Stimulated activated CD8-positive, alpha-beta memory T cell treated with anti-CD3 and anti-CD28 coated beads, Interleukin-4, amount 100 ng/mL, for 4 hours (primary cell): ENCODE measurements around the gene SLC22A14.

Experiments
- DNase-seq, 2 donors: peaks; one replicate each; pipeline ENCODE4 v3.0.0-alpha.2; 2020; ENCODE audit warnings: low read depth in 2 of 2, low spot score in 1 of 2

Gene SLC22A14

DNA sequence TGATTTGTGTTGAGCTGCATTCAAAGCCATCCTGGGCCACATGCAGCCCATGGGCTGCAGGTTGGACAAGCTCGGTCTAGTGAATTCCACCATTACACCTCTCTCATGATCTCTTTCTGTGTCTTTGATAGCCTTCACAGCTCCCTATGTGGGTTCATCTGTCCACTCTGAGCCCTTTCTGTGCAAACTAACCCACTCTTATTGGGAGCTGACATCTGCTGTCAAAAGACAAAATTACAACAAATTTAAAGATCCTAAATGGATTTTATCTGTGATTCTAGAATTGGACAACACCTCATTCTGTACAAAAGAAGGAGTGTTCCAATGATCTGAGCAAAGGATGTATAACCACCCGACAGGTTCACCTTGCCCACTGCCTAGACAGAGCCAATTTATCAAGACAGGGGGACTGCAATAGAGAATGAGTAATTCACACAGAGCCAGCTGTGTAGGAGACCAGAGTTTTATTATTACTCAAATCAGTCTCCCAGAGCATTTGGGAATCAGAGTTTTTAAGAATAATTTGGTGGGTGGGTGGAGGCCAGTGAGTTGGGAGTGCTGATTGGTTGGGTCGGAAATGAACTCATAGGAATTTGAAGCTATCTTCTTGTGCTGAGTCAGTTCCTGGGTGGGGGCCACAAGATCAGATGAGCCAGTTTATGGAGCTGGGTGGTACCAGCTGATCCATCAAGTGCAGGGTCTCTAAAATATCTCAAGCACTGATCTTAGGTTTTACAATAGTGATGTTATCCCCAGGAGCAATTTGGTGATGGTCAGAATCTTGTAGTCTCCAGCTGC is 61.9 kb downstream of the SLC22A14 start:
- DNase-seq: no peak

DNA sequence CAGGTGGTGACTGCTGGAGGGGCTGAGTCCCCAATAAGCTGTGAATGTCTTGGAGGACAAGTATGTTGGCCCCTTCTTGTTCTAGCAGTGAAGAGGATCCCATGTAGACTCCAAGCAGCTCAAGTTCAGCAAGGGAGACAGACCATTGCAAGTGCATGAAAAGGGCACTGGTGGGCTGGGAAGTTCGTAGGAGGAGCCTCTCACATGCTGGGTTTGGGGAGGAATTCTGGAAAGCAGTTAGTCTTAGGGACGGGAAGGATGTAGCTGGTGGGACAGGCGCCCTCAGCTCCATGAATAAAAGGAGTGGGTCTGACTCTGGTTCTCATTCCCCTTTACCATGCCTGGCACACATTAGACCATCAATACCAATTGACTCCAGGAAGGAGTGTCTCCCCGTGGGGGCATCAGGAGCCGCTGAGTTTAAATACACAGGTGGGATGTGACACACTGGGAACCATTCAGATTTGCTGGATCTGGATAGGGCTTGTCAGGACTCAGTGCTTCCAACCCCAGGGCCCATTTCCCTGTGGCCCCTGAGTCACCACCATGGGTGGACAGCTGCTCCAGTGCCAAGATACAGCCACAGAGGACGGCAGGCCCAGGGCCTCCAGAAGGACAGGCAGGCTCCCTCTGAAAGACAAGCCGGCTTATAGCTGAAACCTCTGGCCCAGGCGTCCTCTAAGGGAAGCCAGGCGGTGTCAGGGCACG is 63.9 kb downstream of the SLC22A14 start:
- DNase-seq: no peak

DNA sequence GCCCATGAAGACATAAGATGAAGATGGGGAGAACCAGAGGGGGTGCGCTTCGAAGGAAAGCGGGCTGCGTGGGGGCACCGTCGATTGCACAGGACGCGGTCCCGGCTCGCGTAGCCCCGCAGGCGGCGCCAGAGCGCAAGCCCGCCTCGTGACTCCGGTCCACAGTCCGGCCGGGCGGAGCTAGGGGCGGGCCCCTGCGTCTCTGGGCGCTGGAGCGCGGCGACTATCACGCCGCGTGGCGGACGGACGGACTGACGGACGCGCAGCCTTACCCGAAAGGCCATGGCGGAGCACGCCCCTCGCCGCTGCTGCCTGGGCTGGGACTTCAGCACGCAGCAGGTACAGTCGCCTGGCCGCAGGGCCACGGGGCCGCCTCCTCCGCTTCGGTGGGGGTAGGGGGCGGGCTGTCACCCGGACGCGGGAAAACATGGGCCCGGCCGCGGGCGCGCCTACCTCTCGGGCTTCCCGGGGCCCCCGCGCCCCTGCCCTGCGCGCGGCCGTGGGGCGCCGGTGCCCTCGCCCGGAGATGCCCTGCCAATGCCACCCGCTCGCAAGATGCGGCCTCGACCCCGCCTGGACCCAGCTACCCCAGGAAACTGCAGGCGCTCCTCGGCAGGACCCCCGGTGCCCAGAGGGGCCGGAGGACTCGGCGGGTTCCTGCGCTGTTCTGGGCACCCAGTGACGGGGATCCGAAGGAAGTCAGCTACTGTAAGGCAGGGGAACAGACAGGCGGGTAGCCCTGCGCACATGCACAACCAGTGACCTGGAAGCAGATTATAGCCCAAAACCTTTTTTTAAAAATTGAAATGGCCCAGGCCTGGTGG is 64.7 kb downstream of the SLC22A14 start, which contains the start of gene XYLB:
TSS of gene XYLB (plus strand) at position 199 of the 824 bp plus-strand sequence. CDS start at position 283, 84 bp downstream.
- DNase-seq: peak; percentile 31 to 45

DNA sequence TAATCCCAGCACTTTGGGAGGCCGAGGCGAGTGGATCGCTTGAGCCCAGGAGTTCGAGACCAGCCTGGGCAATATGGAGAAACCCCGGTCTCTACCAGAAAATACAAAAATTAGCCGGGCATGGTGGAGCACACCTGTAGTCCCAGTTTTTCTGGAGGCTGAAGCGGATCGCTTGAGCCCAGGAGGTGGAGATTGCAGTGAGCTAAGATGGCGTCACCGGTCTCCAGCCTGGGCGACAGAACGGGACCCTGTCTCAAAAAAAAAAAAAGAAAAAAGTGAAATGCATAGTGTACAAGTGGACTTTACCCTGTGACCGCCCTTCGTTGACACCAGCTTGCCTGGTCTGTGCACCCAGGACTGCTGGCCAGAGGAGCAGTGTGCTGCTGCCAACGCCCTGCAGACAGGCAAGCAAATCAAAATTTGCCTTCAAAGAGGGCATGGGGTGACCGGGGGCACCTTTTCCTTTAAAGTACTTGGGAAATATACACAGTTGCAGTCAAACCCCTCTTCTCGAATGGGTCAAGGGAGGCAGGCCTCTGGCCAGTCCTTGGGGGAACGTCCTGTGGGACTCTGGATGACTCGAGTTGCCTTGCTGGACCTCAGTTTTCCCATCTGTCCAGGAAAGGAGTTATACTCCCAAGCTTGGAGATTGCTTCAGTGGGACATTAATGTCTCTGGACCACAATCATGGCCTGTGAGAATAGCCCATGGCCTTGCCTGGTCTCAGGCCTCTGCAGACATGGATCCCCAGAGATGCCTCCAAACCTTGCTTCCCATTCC is 65.5 kb downstream of the SLC22A14 start:
- DNase-seq: no peak

DNA sequence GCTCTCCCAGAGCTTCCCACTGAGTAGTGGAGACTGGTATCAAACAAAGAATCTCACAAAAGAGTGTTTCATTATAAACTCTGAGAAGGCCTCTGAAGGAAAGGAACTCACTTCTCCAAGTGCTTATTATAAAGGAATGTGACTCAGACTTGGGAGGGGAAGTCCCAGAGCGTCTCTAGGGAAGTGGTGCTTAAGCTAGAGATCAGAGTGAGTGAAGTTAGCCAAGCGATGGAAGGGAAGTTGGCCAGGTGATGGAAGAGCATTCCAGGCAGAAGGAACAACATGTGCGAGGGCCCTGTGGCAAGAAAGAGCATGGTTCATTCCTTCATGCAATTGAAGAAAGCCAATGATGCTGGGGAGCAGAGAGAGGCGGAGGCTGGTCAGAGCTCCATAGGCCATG is 66.8 kb downstream of the SLC22A14 start:
- DNase-seq: no peak

DNA sequence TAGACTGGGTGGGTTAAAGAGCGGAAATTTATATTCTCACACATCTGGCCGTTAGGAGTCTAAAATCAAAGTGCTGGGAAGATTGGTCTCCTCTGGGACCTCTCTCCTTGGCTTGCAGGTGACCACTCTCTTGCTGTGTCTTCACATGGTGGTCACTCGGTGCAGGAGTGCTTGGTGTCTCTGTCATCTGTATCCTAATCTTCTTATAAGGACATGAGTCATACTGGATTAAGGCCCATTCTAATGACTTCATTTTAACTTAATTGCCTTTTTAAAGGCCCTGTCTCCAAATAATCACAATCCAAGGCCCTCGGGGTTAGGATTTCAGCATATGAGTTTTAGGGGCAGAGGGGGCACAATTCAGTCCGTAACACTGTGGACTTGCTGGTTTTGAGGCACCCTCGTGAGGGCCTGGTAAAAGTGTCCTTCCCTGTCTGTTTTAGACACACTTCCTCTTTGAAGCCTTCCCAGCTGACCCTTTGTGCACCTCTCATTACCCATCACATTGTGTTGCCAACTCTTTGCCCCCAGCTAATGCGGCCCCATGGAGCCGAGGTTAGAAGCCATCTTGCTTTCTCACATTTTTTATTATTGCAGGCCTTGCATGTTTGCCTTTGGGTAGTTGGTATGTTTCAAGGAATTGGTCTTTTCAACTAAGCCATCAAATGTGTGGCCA is 67.7 kb downstream of the SLC22A14 start:
- DNase-seq: no peak

DNA sequence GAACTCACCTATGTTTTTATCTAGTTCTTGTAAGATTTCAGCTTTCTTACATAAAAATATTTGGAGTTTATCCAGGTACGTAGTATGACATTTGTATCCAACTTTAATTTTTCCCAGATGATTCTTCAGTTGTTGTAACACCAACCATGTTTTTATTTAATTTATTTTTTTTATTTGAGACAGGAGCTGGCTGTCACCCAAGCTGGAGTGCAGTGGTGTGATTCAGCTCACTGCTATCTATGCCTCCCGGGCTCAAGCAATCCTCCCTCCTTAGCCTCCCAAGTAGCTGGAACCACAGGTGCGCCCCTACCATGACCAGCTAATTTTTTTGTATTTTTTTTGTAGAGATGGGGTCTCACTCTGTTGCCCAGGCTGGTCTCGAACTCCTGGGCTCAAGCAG is 71.1 kb downstream of the SLC22A14 start:
- no peak for DNase-seq

DNA sequence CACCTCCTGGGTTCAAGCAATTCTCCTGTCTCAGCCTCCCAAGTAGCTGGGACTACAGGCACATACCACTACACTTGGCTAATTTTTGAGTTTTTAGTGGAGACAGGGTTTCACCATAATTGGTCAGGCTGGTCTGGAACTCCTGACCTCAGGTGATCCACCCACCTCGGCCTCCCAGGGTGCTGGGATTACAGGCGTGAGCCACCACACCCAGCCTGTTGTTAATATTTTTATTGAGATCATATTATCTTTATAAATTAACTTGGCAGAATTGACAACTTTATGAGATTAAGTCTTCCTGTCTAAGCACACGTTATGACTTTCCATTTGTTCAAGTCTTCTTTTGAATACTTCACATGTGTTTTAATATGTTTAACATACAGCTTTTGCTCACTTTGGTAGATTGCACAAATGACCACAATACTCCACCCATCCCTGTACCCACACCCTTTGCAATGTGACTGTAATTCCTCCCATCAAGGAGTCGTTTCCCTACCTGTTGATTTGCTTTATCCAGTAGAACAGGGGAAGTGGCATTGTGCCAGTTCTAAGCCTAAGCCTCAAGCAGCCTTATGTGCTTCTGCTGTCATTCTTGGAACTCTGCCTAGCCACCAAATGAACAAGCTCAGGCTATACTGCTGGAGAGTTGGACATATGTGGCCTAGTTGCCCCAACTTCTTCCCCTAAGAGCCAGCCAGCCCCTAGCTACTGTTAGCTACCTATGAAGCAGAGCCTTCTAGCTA is 72.7 kb downstream of the SLC22A14 start:
- DNase-seq: no peak

DNA sequence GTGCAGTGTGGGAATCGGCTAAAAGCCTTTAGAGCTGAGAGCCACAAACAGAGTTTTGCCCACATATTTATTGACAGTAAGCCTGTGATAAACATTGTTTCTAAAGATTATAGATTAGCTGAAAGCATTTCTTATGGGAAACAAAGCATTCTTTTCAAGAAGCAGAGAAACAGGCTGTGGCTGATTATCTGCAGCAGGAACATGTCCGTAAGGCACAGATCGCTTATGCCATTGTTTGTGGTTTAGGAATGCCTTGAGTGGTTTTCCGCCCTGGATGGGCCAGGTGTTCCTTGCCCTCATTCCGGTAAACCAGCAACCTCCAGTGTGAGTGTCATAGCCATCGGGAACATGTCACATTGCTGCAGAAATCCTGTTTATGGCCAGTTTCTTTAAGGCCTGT is 76.9 kb downstream of the SLC22A14 start:
- DNase-seq: no peak

DNA sequence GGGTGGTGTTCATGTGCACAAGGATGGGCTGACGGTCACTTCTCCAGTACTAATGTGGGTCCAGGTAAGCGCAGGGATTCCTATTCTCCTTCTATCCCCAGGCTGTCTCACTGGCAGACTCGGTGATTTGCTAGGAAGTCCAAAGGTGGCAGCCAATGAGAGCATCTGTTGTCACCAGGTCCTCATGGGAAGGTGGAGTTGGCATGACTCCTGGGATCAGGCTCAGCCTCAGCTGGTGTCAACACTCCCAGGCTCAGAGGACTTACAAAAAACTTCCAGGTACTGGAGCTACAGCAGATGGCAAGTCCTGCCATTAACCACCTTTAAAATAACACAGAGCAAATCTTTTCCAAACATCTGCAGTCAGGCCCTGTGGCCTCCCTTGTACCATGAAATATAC is 78.3 kb downstream of the SLC22A14 start:
- no peak for DNase-seq

DNA sequence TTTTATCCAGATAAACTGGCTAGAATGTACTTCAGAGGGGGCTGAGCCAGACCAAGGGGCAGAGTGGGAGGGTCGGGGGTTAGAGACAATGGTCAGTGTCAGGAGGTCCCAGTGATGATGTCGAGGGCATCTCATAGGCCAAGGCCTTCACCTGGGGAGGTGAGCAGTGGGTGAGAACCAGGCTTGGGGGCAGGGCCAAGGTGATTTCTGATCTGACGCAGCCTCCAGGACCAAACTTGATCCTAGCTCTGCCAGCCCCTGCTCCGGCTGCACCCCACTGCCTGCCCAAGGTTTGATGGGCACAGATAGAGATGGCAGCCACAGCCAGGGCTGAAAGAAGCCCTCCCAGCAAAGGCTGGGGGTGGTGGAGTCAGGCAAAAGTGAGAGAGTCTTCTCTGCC is 79.4 kb downstream of the SLC22A14 start:
- DNase-seq: no peak

DNA sequence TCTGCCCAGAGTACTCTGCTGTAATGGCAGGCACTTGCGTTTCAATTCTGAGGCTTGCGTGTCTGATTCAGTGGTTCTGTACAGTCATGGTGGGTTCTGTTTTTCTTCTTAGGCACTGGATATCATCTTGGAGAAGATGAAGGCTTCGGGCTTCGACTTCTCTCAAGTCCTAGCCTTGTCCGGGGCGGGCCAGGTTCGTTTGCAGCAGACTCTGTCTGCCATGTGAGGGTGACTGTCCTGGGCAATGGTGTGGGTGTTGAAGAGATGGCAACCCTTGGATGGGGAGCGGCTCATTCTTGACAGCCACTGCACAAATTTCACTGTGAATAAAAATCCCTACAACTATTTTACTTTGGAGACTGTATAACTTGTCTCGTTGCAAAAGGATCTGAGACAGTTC is 80.7 kb downstream of the SLC22A14 start:
- no peak for DNase-seq

DNA sequence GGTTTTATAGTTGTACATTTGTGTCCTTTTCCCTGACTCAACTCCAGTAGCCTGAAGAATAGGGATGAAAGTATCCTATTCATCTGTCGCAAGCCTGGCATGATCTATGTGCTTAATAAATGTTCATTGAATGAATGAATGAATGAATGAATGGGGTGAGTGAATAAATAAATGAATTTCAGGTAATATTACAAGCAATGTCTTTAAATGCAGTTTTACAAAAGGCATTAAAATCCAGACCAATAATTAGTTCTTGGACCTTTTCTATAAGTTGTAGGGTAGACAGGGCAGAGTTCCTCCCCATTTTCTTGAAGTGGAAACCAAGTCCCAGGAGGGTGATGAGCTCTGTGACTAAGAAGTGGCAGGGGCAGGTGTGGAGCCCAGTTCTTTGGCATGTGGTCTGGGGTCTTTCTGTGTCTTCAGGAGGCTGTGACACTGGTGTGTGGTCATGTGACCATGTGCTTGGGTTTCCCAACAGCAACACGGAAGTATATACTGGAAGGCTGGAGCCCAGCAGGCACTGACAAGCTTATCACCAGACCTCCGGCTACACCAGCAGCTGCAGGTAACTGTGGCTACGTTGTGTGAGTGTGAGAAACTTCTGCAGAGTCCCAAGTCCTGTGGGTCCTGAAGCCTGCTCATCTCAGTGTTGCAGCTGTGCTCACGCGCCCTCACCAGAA is 82.8 kb downstream of the SLC22A14 start:
- no peak for DNase-seq

DNA sequence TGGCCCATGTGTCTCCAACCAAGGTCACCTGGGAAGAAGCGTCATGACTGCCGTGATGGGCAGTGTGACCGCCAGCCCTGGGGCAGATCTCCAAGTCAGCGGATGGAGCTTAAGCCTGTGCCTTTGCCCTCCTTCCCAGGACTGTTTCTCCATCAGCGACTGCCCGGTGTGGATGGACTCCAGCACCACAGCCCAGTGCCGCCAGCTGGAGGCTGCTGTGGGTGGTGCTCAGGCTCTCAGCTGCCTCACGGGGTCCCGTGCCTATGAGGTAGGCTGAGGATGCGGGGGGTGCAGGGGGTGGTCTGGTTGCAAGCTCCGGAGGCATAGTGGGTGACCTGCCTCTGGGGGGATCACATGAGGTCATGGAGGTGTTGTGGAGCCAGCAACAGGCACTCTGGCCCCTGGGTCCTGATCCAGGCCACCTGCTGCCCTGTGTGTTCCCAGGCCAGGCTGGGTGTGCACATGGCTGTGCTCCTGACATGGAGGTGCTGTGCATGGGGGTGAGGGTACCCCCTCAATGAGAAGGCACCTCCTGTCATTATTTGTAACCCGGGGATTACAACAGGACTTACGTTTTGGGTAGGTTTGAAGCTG is 83.5 kb downstream of the SLC22A14 start:
- no peak for DNase-seq

DNA sequence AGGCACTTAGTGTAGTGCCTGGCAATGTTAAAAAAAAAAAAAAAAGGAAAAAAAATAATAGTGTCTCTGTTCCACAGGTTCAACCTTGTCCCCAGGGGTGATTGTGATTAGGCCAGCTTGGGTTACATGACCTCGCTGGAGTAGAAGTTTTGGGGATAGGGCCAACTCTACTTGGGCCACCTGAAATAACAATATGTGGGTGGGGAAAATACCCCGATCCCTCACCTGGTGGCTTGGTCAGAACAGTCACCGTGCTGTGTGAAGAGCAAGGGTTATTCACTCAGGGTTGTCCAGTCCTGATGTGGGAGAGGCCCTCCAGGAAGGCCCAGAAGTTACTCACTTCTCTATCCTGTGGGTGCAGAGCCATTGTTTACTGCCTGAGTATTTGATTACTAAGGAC is 84.0 kb downstream of the SLC22A14 start:
- no peak for DNase-seq

DNA sequence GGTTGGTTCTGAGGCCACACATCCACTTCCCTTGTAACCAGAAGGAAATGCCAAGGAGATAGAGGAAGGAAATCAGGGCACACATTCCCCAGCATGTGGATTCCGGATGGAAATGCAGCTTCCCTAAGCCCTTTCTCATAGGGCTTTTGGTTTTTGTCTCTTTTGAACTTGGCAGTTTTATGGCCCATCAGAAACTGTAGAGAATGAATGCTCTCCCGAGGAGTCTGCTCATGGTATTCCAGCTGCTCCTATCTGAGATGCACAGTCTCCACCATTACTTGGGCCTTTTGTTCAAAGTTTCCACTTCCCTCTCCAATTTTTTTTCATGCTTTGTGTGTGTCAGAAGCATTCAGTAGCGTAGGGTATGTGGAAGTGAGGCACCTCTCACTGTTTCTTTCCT is 85.7 kb downstream of the SLC22A14 start:
- DNase-seq: no peak
